Heart left ventricle (tissue), 13 donors: ENCODE data around the gene FAM168A.

Experiments used
- CTCF ChIP-seq, 12 donors: fragments of 200-600 bp; sonication (generic) in 4 of 12; IDR thresholded peaks; one replicate each; pipeline versions ENCODE4 v1.5.0 to v1.8.0; 2018 to 2022; ENCODE audit warnings: antibody characterized with exemption in 12 of 12, mild to moderate bottlenecking in 5 of 12
- POLR2A ChIP-seq, 2 donors: fragments of 450-650 bp; IDR thresholded peaks; one replicate each; pipeline ENCODE4 v1.6.1; 2017; ENCODE audit warnings: antibody characterized with exemption in 2 of 2, mild to moderate bottlenecking in 2 of 2, moderate library complexity in 2 of 2
- donor health status: ischemic (EF 13 %, LVEDD 7.1; RV severe dilation, severe dysfunction).
- donor health status: DM: no; HTN: yes; CAD: no.
- donor health status: DM: no; HTN: no; CAD: no.
- donor health status: ischemic (EF 25% LVEDD 6.9; RV normal size, moderate dysfunction).
- donor health status: ischemic (EF 25% LVEDD 5.7; RV mildly dilated, moderate dysfunction).
- donor health status: ischemic (EF 35%, LVEDD 5.7; RV mildly dilated, moderate dysfunction).
- donor health status: nonischemic (EF 11% LVEDD 7.7; RV severe dilation, severe dysfunction).
- donor health status: DM: yes; HTN: yes; CAD: no.
- donor health status: PGD.
- donor health status: ischemic (EF 29% LVEDD 5.4; RV normal size, mild dysfunction).
- donor health status: nonischemic (EF 23%, LVEDD 6.1; RV moderate dilation, normal function).

GRCh38 chr11:73386016-73386415 is 211.9 kb downstream of the FAM168A start:
- TF ChIP-seq CTCF (IDR thresholded peaks at IDR 0.05): no peak
- TF ChIP-seq POLR2A (IDR thresholded peaks at IDR 0.05): no peak
